Spleen (tissue), 7 donors: ENCODE data around the gene MARCHF10.

Source experiments
- POLR2AphosphoS5 ChIP-seq, 3 donors: sonication (generic); formaldehyde crosslinking; IDR thresholded peaks; one replicate each; pipeline ENCODE4 v1.5.1; 2017; ENCODE audit warnings: antibody characterized with exemption in 3 of 3
- TF ChIP-seq, protein P1 (sequence below), 11 experiments: fragments of 200-600 bp in 7 of 11; fragments of 450-650 bp in 4 of 11; sonication (generic) in 4 of 11; IDR thresholded peaks in 8 of 11; conservative IDR thresholded peaks in 3 of 11; 1 replicate in 7 of 11; 2 replicates in 4 of 11; pipeline versions ENCODE4 v1.4.0 to v1.8.0; 2016 to 2021; ENCODE audit warnings: antibody characterized with exemption in 11 of 11, inconsistent platforms in 4 of 11, mild to moderate bottlenecking in 1 of 11
- donor health status: DM: no; HTN: no; CAD: no; lungs with moderate emphysema.
- donor health status: DM: no; HTN: no; CAD: no.
- donor health status: DM: no; HTN: no; CAD: no.

DNA sequence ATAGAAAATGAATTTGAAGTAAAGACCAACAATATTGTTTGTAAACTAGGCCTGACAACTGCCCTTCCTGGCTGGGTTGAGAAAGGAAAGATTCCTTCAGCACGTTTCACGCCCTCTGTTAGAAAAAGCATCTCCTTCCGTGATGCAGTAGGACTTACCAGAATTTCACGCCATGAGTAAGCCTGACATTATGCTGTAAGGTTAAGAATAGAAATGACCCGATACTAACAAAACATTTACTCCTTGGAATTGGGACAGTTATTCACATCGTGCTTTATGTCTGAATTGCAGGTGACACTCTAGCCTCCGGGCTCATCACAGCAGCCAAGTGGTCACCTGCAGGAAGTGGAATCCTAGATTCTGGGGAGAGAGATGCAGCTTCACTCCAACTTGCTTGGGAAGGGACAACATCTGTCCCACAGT is 17.5 kb downstream of the MARCHF10 start:
- TF ChIP-seq, protein P1, sequence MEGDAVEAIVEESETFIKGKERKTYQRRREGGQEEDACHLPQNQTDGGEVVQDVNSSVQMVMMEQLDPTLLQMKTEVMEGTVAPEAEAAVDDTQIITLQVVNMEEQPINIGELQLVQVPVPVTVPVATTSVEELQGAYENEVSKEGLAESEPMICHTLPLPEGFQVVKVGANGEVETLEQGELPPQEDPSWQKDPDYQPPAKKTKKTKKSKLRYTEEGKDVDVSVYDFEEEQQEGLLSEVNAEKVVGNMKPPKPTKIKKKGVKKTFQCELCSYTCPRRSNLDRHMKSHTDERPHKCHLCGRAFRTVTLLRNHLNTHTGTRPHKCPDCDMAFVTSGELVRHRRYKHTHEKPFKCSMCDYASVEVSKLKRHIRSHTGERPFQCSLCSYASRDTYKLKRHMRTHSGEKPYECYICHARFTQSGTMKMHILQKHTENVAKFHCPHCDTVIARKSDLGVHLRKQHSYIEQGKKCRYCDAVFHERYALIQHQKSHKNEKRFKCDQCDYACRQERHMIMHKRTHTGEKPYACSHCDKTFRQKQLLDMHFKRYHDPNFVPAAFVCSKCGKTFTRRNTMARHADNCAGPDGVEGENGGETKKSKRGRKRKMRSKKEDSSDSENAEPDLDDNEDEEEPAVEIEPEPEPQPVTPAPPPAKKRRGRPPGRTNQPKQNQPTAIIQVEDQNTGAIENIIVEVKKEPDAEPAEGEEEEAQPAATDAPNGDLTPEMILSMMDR (IDR thresholded peaks at IDR 0.05 in 8 of 11, conservative IDR thresholded peaks at IDR 0.05 in 3 of 11): no peak
- no peak for TF ChIP-seq POLR2AphosphoS5 (IDR thresholded peaks at IDR 0.05)
